Nephron (organoid): ENCODE data around the gene DUSP3.

Experiments used
- H3K27ac Mint-ChIP-seq, 3 experiments: 2 replicates each; pipeline ENCODE4 v1.8.0; 2020; ENCODE audit warnings: mixed read lengths in 3 of 3, mild to moderate bottlenecking in 2 of 3, moderate library complexity in 1 of 3
- H3K27me3 Mint-ChIP-seq: 2 replicates; pipeline ENCODE4 v1.8.0; 2021; ENCODE audit warnings: low read depth, mild to moderate bottlenecking, moderate library complexity, mixed read lengths
- H3K36me3 Mint-ChIP-seq: 2 replicates; pipeline ENCODE4 v1.8.0; 2020; ENCODE audit warnings: low read depth, mixed read lengths
- H3K4me1 Mint-ChIP-seq: 2 replicates; pipeline ENCODE4 v1.8.0; 2020; ENCODE audit warnings: mixed read lengths
- H3K4me3 Mint-ChIP-seq, 3 experiments: 2 replicates each; pipeline ENCODE4 v1.8.0; 2020; ENCODE audit warnings: mild to moderate bottlenecking in 3 of 3, mixed read lengths in 3 of 3, moderate library complexity in 2 of 3
- H3K9me3 Mint-ChIP-seq: 2 replicates; pipeline ENCODE4 v1.8.0; 2020; ENCODE audit warnings: mixed read lengths
- TF ChIP-seq, protein P1 (sequence below), 3 experiments: fragments of 200-600 bp; sonication (generic); IDR thresholded peaks; one replicate each; pipeline ENCODE4 v1.5.0; 2021; ENCODE audit warnings: antibody characterized with exemption in 3 of 3; ENCODE audit not compliant: unreplicated experiment in 3 of 3

DUSP3 gene

DNA sequence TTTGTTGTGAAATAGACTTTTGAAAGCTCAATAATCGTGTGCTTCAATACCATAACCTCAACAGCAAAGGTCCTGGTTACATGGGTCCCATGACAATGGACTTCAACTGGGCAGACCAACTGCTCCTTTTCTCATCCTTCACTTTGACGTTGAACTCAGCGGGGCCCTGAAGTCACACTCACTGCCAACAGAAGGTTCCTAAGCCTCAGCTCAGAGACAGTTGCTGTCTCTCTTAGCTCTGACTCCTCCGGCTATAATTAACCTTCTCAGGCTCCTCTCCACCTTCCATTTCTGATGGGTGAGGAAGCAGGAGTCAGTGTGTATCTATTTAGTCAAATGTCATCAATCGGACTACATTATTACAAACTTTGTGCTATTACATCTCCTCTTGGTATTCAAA lies 30.3 kb upstream of the DUSP3 start:
- H3K36me3 Mint-ChIP-seq, result peaks cover 31% of the 10 kb centered on the region
- TF ChIP-seq, protein P1, sequence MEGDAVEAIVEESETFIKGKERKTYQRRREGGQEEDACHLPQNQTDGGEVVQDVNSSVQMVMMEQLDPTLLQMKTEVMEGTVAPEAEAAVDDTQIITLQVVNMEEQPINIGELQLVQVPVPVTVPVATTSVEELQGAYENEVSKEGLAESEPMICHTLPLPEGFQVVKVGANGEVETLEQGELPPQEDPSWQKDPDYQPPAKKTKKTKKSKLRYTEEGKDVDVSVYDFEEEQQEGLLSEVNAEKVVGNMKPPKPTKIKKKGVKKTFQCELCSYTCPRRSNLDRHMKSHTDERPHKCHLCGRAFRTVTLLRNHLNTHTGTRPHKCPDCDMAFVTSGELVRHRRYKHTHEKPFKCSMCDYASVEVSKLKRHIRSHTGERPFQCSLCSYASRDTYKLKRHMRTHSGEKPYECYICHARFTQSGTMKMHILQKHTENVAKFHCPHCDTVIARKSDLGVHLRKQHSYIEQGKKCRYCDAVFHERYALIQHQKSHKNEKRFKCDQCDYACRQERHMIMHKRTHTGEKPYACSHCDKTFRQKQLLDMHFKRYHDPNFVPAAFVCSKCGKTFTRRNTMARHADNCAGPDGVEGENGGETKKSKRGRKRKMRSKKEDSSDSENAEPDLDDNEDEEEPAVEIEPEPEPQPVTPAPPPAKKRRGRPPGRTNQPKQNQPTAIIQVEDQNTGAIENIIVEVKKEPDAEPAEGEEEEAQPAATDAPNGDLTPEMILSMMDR (IDR thresholded peaks at IDR 0.05; ENCODE audit: unreplicated experiment in 3 of 3), result no peak
- peaks cover 11% of the 10 kb centered on the region for H3K4me1 Mint-ChIP-seq
- no peak overlapping the region for H3K27ac Mint-ChIP-seq
- no peaks in the 10 kb centered on the region for H3K9me3 Mint-ChIP-seq
- no peaks in the 10 kb centered on the region for H3K27me3 Mint-ChIP-seq
- no peak overlapping the region for H3K4me3 Mint-ChIP-seq

- H3K9me3 Mint-ChIP-seq, result no peaks in the 10 kb centered on the region
These were observed 29.3 kb upstream of the DUSP3 start for GRCh38 chr17:43808076-43808475.

DNA sequence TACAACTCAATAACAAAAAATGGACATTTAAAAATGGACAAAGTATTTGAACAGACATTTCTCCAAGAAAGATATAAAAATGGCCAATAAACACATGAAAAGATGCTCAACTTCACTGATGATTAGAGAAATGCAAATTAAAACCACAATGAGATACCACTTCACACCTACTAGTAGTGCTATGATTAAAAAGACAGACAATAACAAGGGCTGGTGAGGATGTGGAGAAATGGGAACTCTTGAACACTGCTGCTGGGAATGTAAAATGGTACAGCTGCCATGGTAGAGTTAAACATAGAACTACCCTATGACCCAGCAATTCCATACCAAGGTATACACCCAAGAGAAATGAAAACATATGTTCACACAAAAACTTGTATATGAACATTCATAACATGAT lies 26.3 kb upstream of the DUSP3 start:
- Mint-ChIP-seq H3K4me3 (no peak overlapping the region), H3K27me3 (no peaks in the 10 kb centered on the region), H3K4me1 (peaks cover 24% of the 10 kb centered on the region), H3K27ac (no peak overlapping the region), H3K9me3 (no peaks in the 10 kb centered on the region), H3K36me3 (peaks cover 41% of the 10 kb centered on the region)
- TF ChIP-seq, protein P1 (IDR thresholded peaks at IDR 0.05; ENCODE audit: unreplicated experiment in 3 of 3), result no peak

More at GRCh38 chr17:43808076-43808475, 29.3 kb upstream of the DUSP3 start:
- Mint-ChIP-seq H3K4me1 (peaks cover 22% of the 10 kb centered on the region), H3K4me3 (no peak overlapping the region), H3K36me3 (peaks cover 35% of the 10 kb centered on the region), H3K27me3 (no peaks in the 10 kb centered on the region), H3K27ac (no peak overlapping the region)
- TF ChIP-seq, protein P1 (IDR thresholded peaks at IDR 0.05; ENCODE audit: unreplicated experiment in 3 of 3), result no peak

DNA sequence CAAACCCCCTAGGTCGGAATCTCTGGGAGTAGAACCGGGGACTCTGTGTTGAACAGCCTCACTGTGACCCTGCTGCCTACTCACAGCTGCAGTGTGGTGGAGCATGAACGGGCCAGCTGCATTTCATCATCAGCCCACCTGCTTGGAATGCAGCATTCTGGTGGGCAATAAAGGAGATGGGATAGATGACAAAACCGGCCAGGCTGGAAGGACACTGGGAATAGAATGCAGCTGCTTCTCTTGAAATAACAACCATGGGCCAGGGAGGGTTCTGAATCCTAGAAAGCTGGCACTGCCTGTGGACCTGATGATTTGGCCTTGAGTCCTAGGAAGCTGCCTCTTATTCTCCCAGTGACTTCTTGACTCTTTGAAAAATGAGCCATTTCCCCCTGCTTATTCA lies 25.0 kb upstream of the DUSP3 start:
- Mint-ChIP-seq H3K4me3 (peak overlapping the region in 1 of 3 experiments; percentile 42), H3K27ac (peak overlapping the region in 2 of 3 experiments; percentile 22 to 29), H3K4me1 (peaks cover 21% of the 10 kb centered on the region), H3K27me3 (no peaks in the 10 kb centered on the region), H3K36me3 (peaks cover 37% of the 10 kb centered on the region), H3K9me3 (no peaks in the 10 kb centered on the region)
- TF ChIP-seq, protein P1 (IDR thresholded peaks at IDR 0.05; ENCODE audit: unreplicated experiment in 3 of 3), result no peak

DNA sequence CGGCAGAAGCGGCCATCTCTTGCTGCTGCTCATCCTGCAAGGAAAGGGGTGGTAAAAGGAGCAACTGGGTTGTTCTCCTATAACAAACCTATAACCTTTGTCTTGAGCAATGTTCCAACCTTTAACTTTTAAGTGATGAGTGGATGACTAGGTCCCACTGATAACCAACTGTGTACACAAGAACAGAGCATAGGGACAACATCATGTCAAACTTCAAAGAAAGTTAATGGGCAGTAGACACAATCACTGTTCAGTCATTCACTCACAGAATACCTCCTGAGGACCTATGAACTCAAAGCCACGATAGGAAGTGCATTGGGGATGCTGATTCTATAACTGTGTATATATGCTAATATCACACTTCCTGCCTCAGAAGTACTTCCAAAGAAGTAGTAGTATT lies 23.1 kb upstream of the DUSP3 start:
- Mint-ChIP-seq H3K27me3 (no peaks in the 10 kb centered on the region), H3K9me3 (peaks cover 4% of the 10 kb centered on the region)

GRCh38 chr17:43800736-43801135 lies 22.0 kb upstream of the DUSP3 start:
- TF ChIP-seq, protein P1 (IDR thresholded peaks at IDR 0.05; ENCODE audit: unreplicated experiment in 3 of 3), result no peak
- H3K27me3 Mint-ChIP-seq, result peaks cover 6% of the 10 kb centered on the region

More for the DNA sequence above, 23.1 kb upstream of the DUSP3 start:
- TF ChIP-seq, protein P1 (IDR thresholded peaks at IDR 0.05; ENCODE audit: unreplicated experiment in 3 of 3), result no peak
- Mint-ChIP-seq H3K27ac (no peak overlapping the region), H3K36me3 (peaks cover 31% of the 10 kb centered on the region), H3K4me1 (peaks cover 16% of the 10 kb centered on the region), H3K4me3 (no peak overlapping the region)

More at GRCh38 chr17:43800736-43801135, 22.0 kb upstream of the DUSP3 start:
- H3K4me3 Mint-ChIP-seq, result no peak overlapping the region
- H3K27ac Mint-ChIP-seq, result no peak overlapping the region
- peaks cover 16% of the 10 kb centered on the region for H3K4me1 Mint-ChIP-seq
- H3K9me3 Mint-ChIP-seq, result peaks cover 5% of the 10 kb centered on the region
- H3K36me3 Mint-ChIP-seq, result peaks cover 27% of the 10 kb centered on the region
